T47D (cell line): ENCODE data around the gene MIA2.
"Not testable (repeated sequence)": the region's sequence is repeated elsewhere in the genome, so short reads cannot be mapped to it uniquely, and the experiment has no call there.

Experiments used
- DNase-seq, 2 experiments: peaks; one replicate each; pipeline versions ENCODE4 v3.0.0 to v3.0.0-alpha.2; 2011 to 2012; ENCODE audit warnings: low read depth in 1 of 2, low spot score in 1 of 2
- JUND ChIP-seq: IDR thresholded peaks from 2 replicates; pipeline ENCODE4 v1.6.1; 2012; ENCODE audit warnings: low read depth
- in situ Hi-C: cut with HindIII; loops from 2 replicates; pipeline ENCODE4 v1.10.0; 2016; ENCODE audit warnings: low sequenced_read_pairs, low pct_unique_long_range_greater_than_20kb

The MIA2 gene

GRCh38 chr14:39343614-39344013, 109.9 kb downstream of the MIA2 start:
- no peak for TF ChIP-seq JUND
- DNase-seq, result no peak
- in situ Hi-C loops, result no loop called here

DNA sequence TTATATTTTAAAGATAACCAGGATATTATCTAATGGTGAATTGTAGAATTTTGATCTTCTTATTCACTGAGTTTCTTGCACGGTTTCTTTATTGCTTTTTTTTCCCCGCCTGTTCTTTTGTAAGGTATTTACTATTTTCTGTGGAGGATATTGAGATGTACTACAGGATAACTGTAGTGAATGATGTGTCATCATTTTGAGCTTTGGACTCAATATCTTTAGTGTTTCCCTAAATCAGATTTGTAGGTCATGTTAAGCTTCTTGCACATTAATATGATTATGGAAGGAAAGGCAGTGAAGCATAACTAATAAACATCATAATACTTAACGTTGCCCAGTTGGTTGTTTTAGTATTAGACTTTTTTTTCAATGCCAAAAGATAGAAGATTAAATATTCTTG, 117.2 kb downstream of the MIA2 start:
- TF ChIP-seq JUND, result no peak
- in situ Hi-C loops, result no loop called here

GRCh38 chr14:39351708-39352107, 118.0 kb downstream of the MIA2 start:
- in situ Hi-C loops, result no loop called here
- no peak for TF ChIP-seq JUND

More for the DNA sequence above, 117.2 kb downstream of the MIA2 start:
- no peak for DNase-seq

DNA sequence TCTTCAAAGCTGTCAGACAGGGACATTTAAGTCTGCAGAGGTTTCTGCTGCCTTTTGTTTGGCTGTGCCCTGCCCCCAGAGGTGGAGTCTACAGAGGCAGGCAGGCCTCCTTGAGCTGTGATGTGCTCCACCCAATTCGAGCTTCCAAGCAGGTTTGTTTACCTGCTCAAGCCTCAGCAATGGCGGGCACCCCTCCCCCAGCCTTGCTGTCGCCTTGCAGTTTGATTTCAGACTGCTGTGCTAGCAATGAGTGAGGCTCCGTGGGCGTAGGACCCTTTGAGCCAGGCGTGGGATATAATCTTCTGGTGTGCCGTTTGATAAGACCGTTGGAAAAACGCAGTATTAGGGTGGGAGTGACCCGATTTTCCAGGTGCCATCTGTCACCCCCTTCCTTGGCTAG, 125.4 kb downstream of the MIA2 start:
- in situ Hi-C loops, DNase-seq: not testable (repeated sequence)

More at GRCh38 chr14:39351708-39352107, 118.0 kb downstream of the MIA2 start:
- no peak for DNase-seq

GRCh38 chr14:39360316-39360715, 126.6 kb downstream of the MIA2 start:
- TF ChIP-seq JUND, result no peak
- in situ Hi-C loops, result no loop called here
- no peak for DNase-seq

DNA sequence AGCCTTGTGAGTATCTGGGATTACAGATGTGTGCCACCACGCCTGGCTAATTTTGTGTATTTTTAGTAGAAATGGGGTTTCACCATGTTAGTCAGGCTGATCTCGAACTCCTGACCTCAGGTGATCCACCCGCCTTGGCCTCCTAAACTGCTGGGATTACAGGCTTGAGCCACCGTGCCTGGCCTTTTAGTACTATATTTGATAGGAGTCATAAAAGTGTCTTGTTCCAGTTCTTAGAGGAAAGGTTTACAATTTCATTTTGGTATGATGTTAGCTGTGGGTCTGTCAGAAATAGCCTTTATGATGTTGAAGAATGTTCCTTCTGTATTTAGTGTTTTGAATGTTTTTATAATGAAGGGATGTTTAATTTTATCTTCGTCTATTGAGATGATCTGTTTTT, 127.8 kb downstream of the MIA2 start:
- in situ Hi-C loops, DNase-seq: not testable (repeated sequence)

GRCh38 chr14:39364509-39364908, 130.8 kb downstream of the MIA2 start:
- in situ Hi-C loops, result no loop called here

GRCh38 chr14:39365354-39365753, 131.6 kb downstream of the MIA2 start:
- in situ Hi-C loops, result no loop called here
- DNase-seq, result no peak
- TF ChIP-seq JUND, result no peak

More at GRCh38 chr14:39364509-39364908, 130.8 kb downstream of the MIA2 start:
- DNase-seq, result no peak
- no peak for TF ChIP-seq JUND

DNA sequence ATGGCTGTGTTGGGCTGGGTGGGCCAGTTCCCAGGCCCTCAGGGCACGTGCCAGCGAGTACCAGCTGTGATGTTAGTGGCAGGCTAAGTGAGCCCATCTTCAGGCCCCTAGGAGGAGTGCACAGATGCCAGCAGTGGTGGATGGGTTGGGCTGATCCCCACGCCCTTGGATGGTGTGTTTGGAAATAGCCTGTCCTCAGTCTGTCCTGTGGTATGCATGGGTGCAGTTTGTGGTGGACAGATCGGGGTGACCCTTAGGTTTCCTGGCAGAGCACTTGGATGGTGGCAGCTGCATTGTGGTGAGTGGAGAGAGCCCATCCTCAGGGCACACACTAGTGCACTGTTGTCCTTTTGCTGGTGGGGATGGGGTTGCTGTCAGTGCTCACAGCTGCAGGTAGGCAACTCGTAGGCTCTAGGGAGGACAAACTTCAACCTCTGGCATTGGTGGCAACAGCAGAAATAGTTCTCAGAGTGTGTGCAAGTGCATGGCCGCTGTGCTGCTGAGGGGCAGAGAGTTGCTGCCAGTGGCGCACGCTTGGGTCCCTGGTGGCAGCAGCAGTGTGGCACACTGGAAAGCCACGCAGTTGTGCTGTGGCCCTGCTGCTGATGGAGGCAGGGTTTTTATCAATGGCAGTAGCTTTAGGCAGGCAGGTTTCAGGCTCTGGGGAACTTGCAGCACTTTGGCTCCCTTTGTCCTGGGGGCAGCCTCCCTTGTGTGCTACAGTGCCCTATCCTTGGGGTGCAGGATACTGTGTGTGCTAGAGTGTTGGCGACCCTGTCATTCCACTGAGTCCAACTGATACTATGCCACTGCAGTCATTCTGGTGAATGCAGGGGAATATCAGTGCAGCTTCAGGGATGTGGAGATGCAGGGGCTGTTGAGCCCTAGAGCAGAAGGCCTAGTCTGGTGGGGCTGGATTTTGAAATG, 133.0 kb downstream of the MIA2 start:
- no peak for DNase-seq
- no peak for TF ChIP-seq JUND
- in situ Hi-C loops, result no loop called here

DNA sequence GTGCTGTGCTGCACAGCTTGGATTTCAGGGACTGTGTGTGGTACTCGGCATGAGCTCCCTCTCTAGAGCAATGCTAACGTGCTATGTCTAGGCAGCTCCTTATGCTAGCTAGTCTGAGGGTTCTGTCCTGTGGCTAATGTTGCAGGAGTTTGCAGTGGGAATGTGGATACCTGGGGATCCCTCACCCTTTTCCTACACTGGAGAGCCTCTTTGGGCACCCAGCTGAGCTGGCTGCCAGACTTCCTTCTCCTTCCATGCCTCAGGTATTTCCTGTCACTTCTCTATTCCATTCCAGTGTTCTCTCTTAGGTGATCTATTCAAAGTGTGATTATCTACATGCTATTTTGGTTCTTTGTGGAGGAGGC, 133.7 kb downstream of the MIA2 start:
- in situ Hi-C loops, result no loop called here
- no peak for DNase-seq
- TF ChIP-seq JUND, result no peak

GRCh38 chr14:39368261-39368959, 134.7 kb downstream of the MIA2 start:
- peak; percentile 68 to 84 for DNase-seq
- in situ Hi-C loops, result no loop called here
- TF ChIP-seq JUND, result no peak

DNA sequence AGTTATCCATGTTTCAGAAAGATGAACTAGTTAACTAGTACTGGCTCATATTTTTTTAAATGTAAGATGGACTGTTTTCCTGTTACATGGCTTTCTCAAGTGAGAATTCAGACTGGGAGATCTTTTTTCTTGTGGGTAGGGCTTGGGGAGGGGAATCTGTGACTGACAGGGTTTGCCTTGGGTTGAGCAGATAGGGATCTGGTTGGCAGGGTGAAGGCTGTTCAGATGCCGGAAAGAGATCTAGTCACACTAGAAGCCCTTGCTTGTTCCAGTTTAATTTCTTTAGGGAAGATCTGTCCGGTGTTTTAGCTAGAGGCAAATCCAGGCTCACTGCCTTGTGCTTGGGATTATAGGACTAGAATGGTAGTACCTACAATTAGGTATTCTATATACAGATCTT, 135.3 kb downstream of the MIA2 start:
- no peak for TF ChIP-seq JUND
- DNase-seq, result peak in 1 of 2 experiments; percentile 22
- in situ Hi-C loops, result no loop called here

- DNase-seq, result no peak
- in situ Hi-C loops, result no loop called here
Observed at GRCh38 chr14:39370415-39370814, 136.7 kb downstream of the MIA2 start.

More at GRCh38 chr14:39370415-39370814, 136.7 kb downstream of the MIA2 start:
- TF ChIP-seq JUND, result no peak
